Activated T-cell treated with anti-CD3 and anti-CD28 coated beads for 48 hours (primary cell): ENCODE results near the gene ZMYND10.

ENCODE experiments used
- DNase-seq: peaks from one replicate; pipeline ENCODE4 v3.0.0-alpha.2; 2020; ENCODE audit warnings: low read depth

ZMYND10 gene

DNA sequence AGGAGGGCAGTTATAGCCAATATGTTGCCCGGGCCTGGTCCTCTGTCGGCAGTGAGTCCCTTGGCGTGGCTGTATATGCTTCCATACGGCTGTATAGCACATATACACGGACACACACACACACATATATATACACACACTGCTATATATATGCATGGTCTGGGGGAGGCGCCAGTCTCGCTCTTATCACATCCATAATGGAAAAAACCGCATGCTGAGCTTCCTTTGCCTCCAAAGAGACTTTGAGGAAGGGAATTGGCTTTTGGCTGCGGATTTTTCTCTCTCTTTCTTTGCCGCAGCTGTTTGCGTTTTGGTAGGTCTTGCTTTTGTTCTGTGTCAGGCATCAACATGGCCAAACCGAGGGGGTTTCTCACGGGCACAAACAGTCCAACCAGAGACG, 25.1 kb upstream of the ZMYND10 start:
- no peak for DNase-seq

- no peak for DNase-seq
Observed at GRCh38 chr3:50369012-50369670, 23.6 kb upstream of the ZMYND10 start.

GRCh38 chr3:50365842-50366220, 20.3 kb upstream of the ZMYND10 start:
- DNase-seq = no peak

DNA sequence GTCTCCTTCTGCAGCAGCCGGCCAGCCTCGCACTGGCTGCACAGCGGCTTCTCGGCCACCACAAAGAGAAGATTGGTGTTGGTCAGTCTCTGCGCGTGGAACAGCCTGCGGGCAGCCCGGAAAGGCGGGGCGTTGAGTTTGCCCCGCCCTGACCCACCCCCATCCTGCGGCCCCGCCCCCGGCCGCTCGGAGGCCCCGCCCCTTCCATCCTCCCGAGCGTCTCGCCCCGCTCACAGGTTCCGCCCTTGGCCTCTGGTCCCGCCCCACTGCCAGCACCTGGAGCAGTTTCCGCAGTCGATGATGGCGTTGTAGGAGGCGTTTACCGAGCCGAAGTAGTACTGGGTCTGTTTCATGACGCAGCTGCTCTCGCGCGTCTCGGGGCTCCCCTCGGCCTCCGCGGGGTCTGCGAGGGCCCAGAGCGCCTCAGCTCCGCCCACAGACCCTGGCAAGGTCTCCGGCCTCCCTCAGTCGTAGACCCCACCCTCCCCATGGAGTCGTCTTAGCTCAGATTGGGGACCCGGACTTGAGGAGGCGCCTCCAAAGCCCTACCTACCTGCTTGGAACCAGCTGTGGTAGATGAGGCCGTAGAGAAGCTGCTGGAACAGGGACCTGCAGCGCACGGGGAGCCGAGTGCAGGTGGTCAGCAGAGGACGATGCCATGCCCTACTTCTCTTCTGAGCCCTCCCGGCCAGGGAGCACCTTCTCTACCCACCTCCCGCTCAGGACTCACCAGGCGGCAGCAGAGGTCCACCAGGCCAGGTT, 19.7 kb upstream of the ZMYND10 start:
- peak; percentile 91 for DNase-seq

DNA sequence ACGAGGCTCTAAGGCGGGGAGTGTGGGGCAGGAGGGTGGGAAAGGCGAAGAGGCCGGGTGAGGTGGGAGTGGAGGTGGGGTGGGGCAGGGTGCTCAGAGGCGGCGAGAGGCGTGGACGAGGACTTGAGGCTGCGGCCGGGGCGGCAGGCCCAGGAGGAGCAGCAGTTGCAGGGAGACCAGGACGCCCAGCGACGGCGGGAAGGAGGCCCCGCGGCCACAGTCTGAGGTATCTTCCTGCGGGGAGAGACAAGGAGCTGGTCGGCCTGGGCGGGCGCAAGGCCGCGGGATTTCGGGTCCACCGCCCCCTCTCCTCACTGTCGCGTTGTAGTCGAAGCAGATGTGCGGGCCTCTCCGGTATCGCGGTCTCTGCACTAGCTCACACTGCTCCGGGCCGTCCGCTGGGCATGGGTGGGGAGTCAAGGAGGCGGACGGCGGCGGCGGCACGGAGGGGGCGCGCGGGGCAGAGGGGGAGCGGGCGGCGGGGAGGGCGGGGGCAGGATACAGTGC, 19.1 kb upstream of the ZMYND10 start:
- DNase-seq = no peak

DNA sequence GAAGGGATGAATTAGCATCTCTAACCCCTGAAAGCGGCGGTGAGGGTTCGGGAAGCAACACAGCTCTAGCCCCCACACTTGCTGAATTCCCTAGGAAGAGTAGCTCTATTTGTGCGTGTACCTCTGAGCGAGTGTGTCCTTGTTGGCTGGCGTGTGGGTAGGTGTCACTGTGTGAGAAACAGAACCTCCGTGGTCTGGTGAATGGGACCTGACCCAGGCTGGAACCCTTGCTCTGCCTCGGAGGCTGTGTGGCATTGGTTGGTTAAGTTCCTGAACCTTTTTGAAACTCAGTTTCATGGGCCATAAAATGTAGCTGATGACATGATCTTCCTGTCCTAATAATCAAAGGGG, 14.2 kb upstream of the ZMYND10 start:
- no peak for DNase-seq

- DNase-seq = peak; percentile 87
Observed at GRCh38 chr3:50358911-50359759, 13.6 kb upstream of the ZMYND10 start, which contains the start of gene TMEM115. TMEM115 (minus strand) TSS chr3:50359521; CDS start chr3:50359063, 458 bp downstream.

GRCh38 chr3:50358355-50358910, 12.9 kb upstream of the ZMYND10 start:
- no peak for DNase-seq

DNA sequence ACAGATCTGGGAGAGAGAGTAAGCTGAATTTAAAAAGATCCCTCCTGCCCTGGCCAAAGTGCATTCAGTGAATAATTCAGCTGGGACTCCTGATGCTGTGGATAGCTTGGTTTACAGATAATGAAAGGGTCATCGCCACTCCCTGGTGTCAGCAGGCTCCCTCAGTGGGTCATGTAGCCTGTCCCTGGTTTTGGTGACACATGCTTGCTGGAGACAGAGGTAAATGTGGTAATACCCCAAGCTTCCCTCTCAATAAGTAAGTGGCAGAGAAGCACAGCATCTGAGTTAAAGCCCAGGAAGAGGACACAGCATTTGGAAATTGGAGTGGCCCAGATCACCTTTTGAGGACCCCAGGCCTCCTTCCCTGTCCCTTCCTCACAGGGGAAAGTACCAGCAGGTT, 11.9 kb upstream of the ZMYND10 start:
- no peak for DNase-seq

GRCh38 chr3:50356553-50356952, 11.0 kb upstream of the ZMYND10 start:
- no peak for DNase-seq

- DNase-seq = no peak
Observed at GRCh38 chr3:50355829-50356552, 10.5 kb upstream of the ZMYND10 start.

DNA sequence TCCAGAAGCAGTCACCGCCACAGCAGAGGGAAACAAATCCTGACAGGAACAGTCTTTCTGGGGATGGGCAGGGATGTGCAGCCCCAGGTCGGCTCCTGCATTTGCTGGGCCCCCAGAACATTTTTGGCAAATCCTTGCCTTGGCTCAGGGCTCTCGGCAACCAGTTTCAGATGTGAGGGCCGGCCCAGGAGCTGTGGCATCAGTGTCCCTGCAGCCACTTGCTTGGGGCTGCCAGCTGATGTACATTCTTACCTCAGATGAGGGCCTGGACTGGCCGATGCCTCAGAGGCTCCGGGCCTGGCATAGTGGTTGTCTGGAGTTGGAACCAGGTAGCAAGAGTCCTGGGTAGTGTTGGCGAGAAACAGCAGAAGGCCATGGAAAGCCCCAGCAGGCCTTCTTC, 9.3 kb upstream of the ZMYND10 start:
- no peak for DNase-seq

- DNase-seq = no peak
Observed at GRCh38 chr3:50354186-50354764, 8.7 kb upstream of the ZMYND10 start.

DNA sequence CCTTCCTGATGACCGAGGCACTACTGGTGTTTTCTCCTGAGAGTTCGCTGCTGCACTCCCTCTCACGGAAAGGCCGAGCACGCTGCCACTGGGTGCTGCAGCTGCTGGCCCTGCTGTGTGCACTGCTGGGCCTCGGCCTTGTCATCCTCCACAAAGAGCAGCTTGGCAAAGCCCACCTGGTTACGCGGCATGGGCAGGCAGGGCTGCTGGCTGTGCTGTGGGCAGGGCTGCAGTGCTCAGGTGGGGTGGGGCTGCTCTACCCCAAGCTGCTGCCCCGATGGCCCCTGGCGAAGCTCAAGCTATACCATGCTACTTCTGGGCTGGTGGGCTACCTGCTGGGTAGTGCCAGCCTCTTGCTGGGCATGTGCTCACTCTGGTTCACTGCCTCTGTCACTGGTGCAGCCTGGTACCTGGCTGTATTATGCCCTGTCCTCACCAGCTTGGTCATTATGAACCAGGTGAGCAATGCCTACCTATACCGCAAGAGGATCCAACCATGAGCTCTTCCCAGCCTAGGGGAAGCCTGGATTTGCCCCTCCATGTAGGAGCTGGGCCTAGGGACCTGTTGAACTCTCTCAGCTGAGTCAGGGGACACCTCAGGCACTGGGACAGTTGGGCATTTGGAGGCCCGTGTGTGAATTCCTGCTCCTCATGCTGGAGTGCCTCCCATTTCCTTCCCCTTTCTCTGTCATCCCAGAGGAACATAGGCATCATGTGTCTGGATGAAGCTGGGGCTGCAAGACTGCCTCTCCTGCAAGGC, 7.9 kb upstream of the ZMYND10 start:
- no peak for DNase-seq

- no peak for DNase-seq
Observed at GRCh38 chr3:50352781-50353180, 7.2 kb upstream of the ZMYND10 start.

GRCh38 chr3:50351323-50351697, 5.8 kb upstream of the ZMYND10 start:
- no peak for DNase-seq

GRCh38 chr3:50350527-50351322, 5.2 kb upstream of the ZMYND10 start, which contains the start of the genes CYB561D2 and NPRL2:
CYB561D2 (plus strand) TSS chr3:50350862; CDS start chr3:50351434, 572 bp downstream.
NPRL2 (minus strand) TSS chr3:50350775; CDS start chr3:50350652, 123 bp downstream.
- DNase-seq = peak; percentile 99

- DNase-seq = no peak
Observed at GRCh38 chr3:50350213-50350526, 4.6 kb upstream of the ZMYND10 start.

- peak; percentile 68 for DNase-seq
Observed at GRCh38 chr3:50347187-50347813, 1.8 kb upstream of the ZMYND10 start.
